Endodermal cell (in vitro differentiated cells): ENCODE measurements around the gene SCARF1. TPM values are rescaled to one million over a fixed set of nuclear protein-coding genes. Genes with fewer than 3 reads are reported as not detected.

Experiments used
- DNase-seq: peaks from one replicate; pipeline ENCODE4 v3.0.0-alpha.2; 2017
- H3K27ac ChIP-seq: 2 replicates; pipeline ENCODE4 v1.5.1; 2013; ENCODE audit warnings: mild to moderate bottlenecking, low read depth, low read length, moderate library complexity
- H3K27me3 ChIP-seq: 2 replicates; pipeline ENCODE4 v1.6.1; 2013; ENCODE audit warnings: mild to moderate bottlenecking, low read length, moderate library complexity; ENCODE audit not compliant: insufficient read depth, control insufficient read depth, poor library complexity, severe bottlenecking
- H3K36me3 ChIP-seq: 2 replicates; pipeline ENCODE4 v1.7.0; 2013; ENCODE audit warnings: mild to moderate bottlenecking, low read length, moderate library complexity; ENCODE audit not compliant: control insufficient read depth, insufficient read depth
- H3K4me1 ChIP-seq: one replicate; pipeline ENCODE4 v1.7.0; 2013; ENCODE audit warnings: low read length; ENCODE audit not compliant: control insufficient read depth, insufficient read depth
- H3K4me3 ChIP-seq: 2 replicates; pipeline ENCODE4 v1.5.1; 2013; ENCODE audit warnings: mild to moderate bottlenecking, low read length, moderate library complexity
- H3K9ac ChIP-seq: 2 replicates; pipeline ENCODE4 v1.6.1; 2013; ENCODE audit warnings: mild to moderate bottlenecking, low read length, moderate library complexity; ENCODE audit not compliant: poor library complexity, severe bottlenecking; ENCODE audit errors: extremely low read depth
- H3K9me3 ChIP-seq: 2 replicates; pipeline ENCODE4 v1.6.1; 2013; ENCODE audit warnings: mild to moderate bottlenecking, low read length, moderate library complexity; ENCODE audit not compliant: control insufficient read depth
- H3K27ac Mint-ChIP-seq: 2 replicates; pipeline ENCODE4 v1.8.0; 2020; ENCODE audit warnings: mixed read lengths
- H3K27me3 Mint-ChIP-seq: 2 replicates; pipeline ENCODE4 v1.8.0; 2021; ENCODE audit warnings: mild to moderate bottlenecking, mixed read lengths; ENCODE audit not compliant: insufficient read depth
- H3K36me3 Mint-ChIP-seq: 2 replicates; pipeline ENCODE4 v1.8.0; 2020; ENCODE audit warnings: low read depth, mixed read lengths
- H3K4me1 Mint-ChIP-seq: 2 replicates; pipeline ENCODE4 v1.8.0; 2020; ENCODE audit warnings: mixed read lengths
- H3K4me3 Mint-ChIP-seq: 2 replicates; pipeline ENCODE4 v1.8.0; 2020; ENCODE audit warnings: mild to moderate bottlenecking, moderate library complexity, mixed read lengths
- H3K9me3 Mint-ChIP-seq: 2 replicates; pipeline ENCODE4 v1.8.0; 2020; ENCODE audit warnings: mild to moderate bottlenecking, mixed read lengths
- WGBS, 2 experiments: methylation state at CpG; one replicate each; pipeline versions ENCODE4 v1.1.5 to v1.1.7; 2013; ENCODE audit warnings: missing lambda C conversion rate in 2 of 2, mixed read lengths in 1 of 2; ENCODE audit not compliant: insufficient coverage in 1 of 2, insufficient read length in 1 of 2; 5-methylcytosine and 5-hydroxymethylcytosine counted together
- total RNA-seq, 2 donors: library from RNA; stranded (reverse); fragmentation: NEBNext Ultra II Directional in 1 of 2; extraction: Animal tissue kit (Norgen Biotek cat#: 25700) in 1 of 2; gene quantifications; 2 replicates in 1 of 2; 3 replicates in 1 of 2; pipeline ENCODE4 v1.2.1, GENCODE V29; 2021
- TF ChIP-seq, protein P1 (sequence below): fragments of 200-600 bp; sonication (generic); conservative IDR thresholded peaks from 2 replicates; pipeline ENCODE4 v1.5.0; 2021; ENCODE audit warnings: antibody characterized with exemption, mild to moderate bottlenecking

The SCARF1 gene
- total RNA-seq, 2 donors from 2014 or later, result 0.75 to 0.89 TPM

GRCh38 chr17:1644493-1645206, 882 bp downstream of the SCARF1 start:
- Mint-ChIP-seq H3K27me3 (peaks cover 27% of the 10 kb centered on the region), H3K4me1 (peaks cover 15% of the 10 kb centered on the region), H3K9me3 (no peaks in the 10 kb centered on the region), H3K4me3 (peak overlapping the region; percentile 49), H3K36me3 (no peaks in the 10 kb centered on the region), H3K27ac (no peak overlapping the region)
- Histone ChIP-seq H3K27me3 (peaks cover 17% of the 10 kb centered on the region), H3K36me3 (no peaks in the 10 kb centered on the region), H3K4me3 (no peak overlapping the region), H3K9ac (no peak overlapping the region), H3K27ac (no peak overlapping the region), H3K4me1 (no peaks in the 10 kb centered on the region), H3K9me3 (no peaks in the 10 kb centered on the region)
- TF ChIP-seq, protein P1, sequence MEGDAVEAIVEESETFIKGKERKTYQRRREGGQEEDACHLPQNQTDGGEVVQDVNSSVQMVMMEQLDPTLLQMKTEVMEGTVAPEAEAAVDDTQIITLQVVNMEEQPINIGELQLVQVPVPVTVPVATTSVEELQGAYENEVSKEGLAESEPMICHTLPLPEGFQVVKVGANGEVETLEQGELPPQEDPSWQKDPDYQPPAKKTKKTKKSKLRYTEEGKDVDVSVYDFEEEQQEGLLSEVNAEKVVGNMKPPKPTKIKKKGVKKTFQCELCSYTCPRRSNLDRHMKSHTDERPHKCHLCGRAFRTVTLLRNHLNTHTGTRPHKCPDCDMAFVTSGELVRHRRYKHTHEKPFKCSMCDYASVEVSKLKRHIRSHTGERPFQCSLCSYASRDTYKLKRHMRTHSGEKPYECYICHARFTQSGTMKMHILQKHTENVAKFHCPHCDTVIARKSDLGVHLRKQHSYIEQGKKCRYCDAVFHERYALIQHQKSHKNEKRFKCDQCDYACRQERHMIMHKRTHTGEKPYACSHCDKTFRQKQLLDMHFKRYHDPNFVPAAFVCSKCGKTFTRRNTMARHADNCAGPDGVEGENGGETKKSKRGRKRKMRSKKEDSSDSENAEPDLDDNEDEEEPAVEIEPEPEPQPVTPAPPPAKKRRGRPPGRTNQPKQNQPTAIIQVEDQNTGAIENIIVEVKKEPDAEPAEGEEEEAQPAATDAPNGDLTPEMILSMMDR, result no peak
- DNase-seq, result peak; percentile 64
- WGBS, 2 experiments, result 83 to 90% methylated on average over 5 to 15 of the region's 15 CpGs

DNA sequence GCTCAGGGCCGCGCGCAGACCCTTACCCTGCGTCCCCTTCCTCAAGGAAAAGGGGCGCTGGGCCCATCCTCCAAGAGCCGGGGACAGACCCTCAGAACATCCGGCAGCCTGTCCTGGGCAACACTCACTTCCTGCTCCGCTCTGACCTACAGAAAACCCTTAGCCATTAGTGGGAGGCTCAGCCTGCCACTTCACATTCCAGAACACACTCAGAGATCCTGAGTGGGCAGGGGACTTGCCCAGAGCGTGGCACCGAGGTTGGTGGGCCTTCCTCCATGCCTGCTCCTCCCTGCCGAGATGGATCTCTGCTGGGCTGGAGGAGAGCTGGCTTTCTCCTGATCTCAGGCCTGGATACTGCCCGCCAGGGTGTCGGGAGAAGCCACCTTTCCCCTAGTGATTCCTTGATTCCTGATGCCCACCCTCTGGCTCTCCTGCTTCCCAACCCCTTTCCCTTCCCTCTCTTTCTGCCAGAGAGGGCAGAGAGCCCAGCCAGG, 1.5 kb downstream of the SCARF1 start:
- Histone ChIP-seq H3K9ac (no peak overlapping the region), H3K27me3 (peaks cover 17% of the 10 kb centered on the region), H3K27ac (no peak overlapping the region), H3K9me3 (no peaks in the 10 kb centered on the region), H3K36me3 (no peaks in the 10 kb centered on the region), H3K4me3 (no peak overlapping the region), H3K4me1 (no peaks in the 10 kb centered on the region)
- no peaks in the 10 kb centered on the region for H3K36me3 Mint-ChIP-seq
- peak overlapping the region; percentile 49 for H3K4me3 Mint-ChIP-seq
- TF ChIP-seq, protein P1, result no peak
- 65 to 66% methylated on average over 12 to 13 of the region's 13 CpGs for WGBS, 2 experiments
- no peak overlapping the region for H3K27ac Mint-ChIP-seq
- DNase-seq, result peak; percentile 69
- H3K9me3 Mint-ChIP-seq, result no peaks in the 10 kb centered on the region
- H3K27me3 Mint-ChIP-seq, result peaks cover 27% of the 10 kb centered on the region
- H3K4me1 Mint-ChIP-seq, result peaks cover 15% of the 10 kb centered on the region

GRCh38 chr17:1643293-1643998, 2.1 kb downstream of the SCARF1 start:
- no peaks in the 10 kb centered on the region for H3K36me3 Mint-ChIP-seq
- Histone ChIP-seq H3K36me3 (no peaks in the 10 kb centered on the region), H3K27me3 (peaks cover 17% of the 10 kb centered on the region), H3K4me1 (no peaks in the 10 kb centered on the region), H3K9me3 (no peaks in the 10 kb centered on the region), H3K4me3 (peak overlapping the region; percentile 49), H3K9ac (no peak overlapping the region), H3K27ac (no peak overlapping the region)
- H3K27me3 Mint-ChIP-seq, result peaks cover 27% of the 10 kb centered on the region
- peak overlapping the region; percentile 49 for H3K4me3 Mint-ChIP-seq
- peaks cover 15% of the 10 kb centered on the region for H3K4me1 Mint-ChIP-seq
- 7% methylated on average over 37 to 75 of the region's 90 CpGs for WGBS, 2 experiments
- no peak overlapping the region for H3K27ac Mint-ChIP-seq
- TF ChIP-seq, protein P1, result peak; percentile 72
- peak; percentile 98 for DNase-seq
- no peaks in the 10 kb centered on the region for H3K9me3 Mint-ChIP-seq
